ENCODE results near the gene PPP1R13B.

GRCh38 chr14:103886304-103887169 lies 39.2 kb upstream of the PPP1R13B start:
- TF ChIP-seq, protein P1, sequence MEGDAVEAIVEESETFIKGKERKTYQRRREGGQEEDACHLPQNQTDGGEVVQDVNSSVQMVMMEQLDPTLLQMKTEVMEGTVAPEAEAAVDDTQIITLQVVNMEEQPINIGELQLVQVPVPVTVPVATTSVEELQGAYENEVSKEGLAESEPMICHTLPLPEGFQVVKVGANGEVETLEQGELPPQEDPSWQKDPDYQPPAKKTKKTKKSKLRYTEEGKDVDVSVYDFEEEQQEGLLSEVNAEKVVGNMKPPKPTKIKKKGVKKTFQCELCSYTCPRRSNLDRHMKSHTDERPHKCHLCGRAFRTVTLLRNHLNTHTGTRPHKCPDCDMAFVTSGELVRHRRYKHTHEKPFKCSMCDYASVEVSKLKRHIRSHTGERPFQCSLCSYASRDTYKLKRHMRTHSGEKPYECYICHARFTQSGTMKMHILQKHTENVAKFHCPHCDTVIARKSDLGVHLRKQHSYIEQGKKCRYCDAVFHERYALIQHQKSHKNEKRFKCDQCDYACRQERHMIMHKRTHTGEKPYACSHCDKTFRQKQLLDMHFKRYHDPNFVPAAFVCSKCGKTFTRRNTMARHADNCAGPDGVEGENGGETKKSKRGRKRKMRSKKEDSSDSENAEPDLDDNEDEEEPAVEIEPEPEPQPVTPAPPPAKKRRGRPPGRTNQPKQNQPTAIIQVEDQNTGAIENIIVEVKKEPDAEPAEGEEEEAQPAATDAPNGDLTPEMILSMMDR (IDR thresholded peaks at IDR 0.05) = no peak
- no peak for TF ChIP-seq NFE2L1 (CRISPR knock-in tag; IDR thresholded peaks at IDR 0.05)
- TF ChIP-seq E2F4 (CRISPR knock-in tag; IDR thresholded peaks at IDR 0.05; ENCODE audit: borderline replicate concordance, low read depth) = no peak
- no peak for TF ChIP-seq E2F1 (CRISPR knock-in tag; IDR thresholded peaks at IDR 0.05)
- TF ChIP-seq STAT6 (CRISPR knock-in tag; conservative IDR thresholded peaks at IDR 0.05; ENCODE audit: low read depth) = no peak
- no peak for TF ChIP-seq PREB (CRISPR knock-in tag; IDR thresholded peaks at IDR 0.05; ENCODE audit: borderline replicate concordance)
- no peak for TF ChIP-seq CREB1 (CRISPR knock-in tag; IDR thresholded peaks at IDR 0.05)

Measured in WTC11 (cell line).